Measurements from ENCODE around the gene COL3A1.

- TF ChIP-seq EZH2phosphoT487 (IDR thresholded peaks at IDR 0.05; ENCODE audit: unreplicated experiment) (no peak), CTCF (conservative IDR thresholded peaks at IDR 0.05; ENCODE audit: low read depth in 2 of 2) (no peak), POLR2AphosphoS5 (IDR thresholded peaks at IDR 0.05; ENCODE audit: low read depth) (no peak), STAT1 (IDR thresholded peaks at IDR 0.05; ENCODE audit: unreplicated experiment) (no peak), REST (IDR thresholded peaks at IDR 0.05; ENCODE audit: unreplicated experiment) (no peak), CREB1 (CRISPR knock-in tag; IDR thresholded peaks at IDR 0.05; ENCODE audit: low read depth) (no peak), EZH2 (IDR thresholded peaks at IDR 0.05; ENCODE audit: low read depth, unreplicated experiment) (no peak)
Measured at GRCh38 chr2:188940171-188940570, 34.0 kb upstream of the COL3A1 start.
